Measurements from ENCODE around the gene RNF2.
"Not testable (repeated sequence)": the region's sequence is repeated elsewhere in the genome, so short reads cannot be mapped to it uniquely, and the experiment has no call there.

The RNF2 gene

GRCh38 chr1:185058110-185058509, 12.8 kb downstream of the RNF2 start:
- H3K4me3 ChIP-seq (ENCODE audit: control insufficient read depth, low read depth, low read length): no peak overlapping the region
- no peak for TF ChIP-seq CTCF (conservative IDR thresholded peaks at IDR 0.05; ENCODE audit: control insufficient read depth, insufficient read depth, low read depth, low read length)
- no peak for DNase-seq (ENCODE audit: low read depth)

- no peak for TF ChIP-seq CTCF (conservative IDR thresholded peaks at IDR 0.05; ENCODE audit: control insufficient read depth, insufficient read depth, low read depth, low read length)
- no peak overlapping the region for H3K4me3 ChIP-seq (ENCODE audit: control insufficient read depth, low read depth, low read length)
- DNase-seq (ENCODE audit: low read depth): no peak
These were observed 13.5 kb downstream of the RNF2 start for GRCh38 chr1:185058876-185059275.

GRCh38 chr1:185059950-185060571, 14.7 kb downstream of the RNF2 start:
- DNase-seq (ENCODE audit: low read depth): no peak
- no peak overlapping the region for H3K4me3 ChIP-seq (ENCODE audit: control insufficient read depth, low read depth, low read length)
- no peak for TF ChIP-seq CTCF (conservative IDR thresholded peaks at IDR 0.05; ENCODE audit: control insufficient read depth, insufficient read depth, low read depth, low read length)

- DNase-seq (ENCODE audit: low read depth): peak; percentile 66
- TF ChIP-seq CTCF (conservative IDR thresholded peaks at IDR 0.05; ENCODE audit: control insufficient read depth, insufficient read depth, low read depth, low read length): no peak
- no peak overlapping the region for H3K4me3 ChIP-seq (ENCODE audit: control insufficient read depth, low read depth, low read length)
These were observed 17.5 kb downstream of the RNF2 start for GRCh38 chr1:185062710-185063370.

GRCh38 chr1:185063719-185064118, 18.4 kb downstream of the RNF2 start:
- no peak overlapping the region for H3K4me3 ChIP-seq (ENCODE audit: control insufficient read depth, low read depth, low read length)
- no peak for TF ChIP-seq CTCF (conservative IDR thresholded peaks at IDR 0.05; ENCODE audit: control insufficient read depth, insufficient read depth, low read depth, low read length)
- DNase-seq (ENCODE audit: low read depth): no peak

- H3K4me3 ChIP-seq (ENCODE audit: control insufficient read depth, low read depth, low read length): not testable (repeated sequence)
These were observed 19.6 kb downstream of the RNF2 start for GRCh38 chr1:185065006-185065405.

GRCh38 chr1:185066181-185066580, 20.8 kb downstream of the RNF2 start:
- no peak for TF ChIP-seq CTCF (conservative IDR thresholded peaks at IDR 0.05; ENCODE audit: control insufficient read depth, insufficient read depth, low read depth, low read length)
- H3K4me3 ChIP-seq (ENCODE audit: control insufficient read depth, low read depth, low read length): no peak overlapping the region
- DNase-seq (ENCODE audit: low read depth): no peak

More at GRCh38 chr1:185065006-185065405, 19.6 kb downstream of the RNF2 start:
- not testable (repeated sequence) for DNase-seq (ENCODE audit: low read depth)

Measured in fibroblast of mammary gland (primary cell).